ENCODE data around the gene EED.

The EED gene

DNA sequence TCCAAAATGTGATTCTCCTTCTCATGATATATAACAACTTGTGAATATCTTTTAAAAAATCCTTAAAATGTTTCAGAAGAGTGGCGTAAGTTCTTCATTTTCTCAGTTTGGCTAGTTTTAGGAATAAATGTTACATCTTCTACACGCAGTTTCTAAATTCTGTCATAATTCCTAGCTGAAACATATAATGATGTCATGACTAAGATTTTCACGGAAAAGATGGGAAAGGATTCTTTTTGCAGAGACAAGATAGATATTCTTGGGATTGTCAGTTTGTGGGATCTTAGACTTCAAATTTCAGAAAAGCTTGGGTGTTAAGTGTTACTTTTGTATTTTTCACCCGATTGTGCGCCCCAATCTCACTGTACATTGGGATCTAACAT lies 1.7 kb downstream of the EED start:
- peak overlapping the region in 1 of 2 donors; percentile 96 for H3K9ac ChIP-seq (ENCODE audit: low read depth in 1 of 2, low read length in 2 of 2)
- no peaks in the 10 kb centered on the region for H3K36me3 ChIP-seq (ENCODE audit: control insufficient read depth in 1 of 2, insufficient read depth in 2 of 2, low read length in 2 of 2)
- peaks cover 15 to 21% of the 10 kb centered on the region in 2 donors for H3K4me1 ChIP-seq (ENCODE audit: control insufficient read depth in 1 of 2, insufficient read depth in 2 of 2, low read length in 2 of 2)

DNA sequence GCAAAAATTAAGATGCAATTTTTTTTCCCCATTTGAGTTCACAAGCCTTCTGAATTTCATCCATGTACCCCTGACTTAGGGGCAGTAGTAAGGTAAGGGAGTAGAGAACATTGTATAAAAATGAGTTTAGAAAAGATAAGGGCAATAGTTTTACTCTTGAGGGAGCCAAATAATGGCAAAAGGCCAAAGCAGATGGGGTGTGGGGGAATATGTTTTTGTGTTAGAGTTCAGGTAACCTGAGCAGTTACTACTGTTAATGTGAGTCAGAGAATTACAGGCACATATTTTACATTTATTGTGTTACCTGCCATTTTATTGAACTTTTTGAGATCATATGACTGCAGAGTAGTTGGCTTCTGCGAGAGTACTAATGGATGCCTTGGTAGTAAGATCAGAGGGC lies 3.1 kb downstream of the EED start:
- no peak overlapping the region for H3K27ac ChIP-seq (ENCODE audit: low read depth, low read length)
- H3K9ac ChIP-seq (ENCODE audit: low read depth in 1 of 2, low read length in 2 of 2): no peak overlapping the region
- H3K4me3 ChIP-seq (ENCODE audit: low read depth in 1 of 2, low read length in 2 of 2): no peak overlapping the region
- peaks cover 15 to 21% of the 10 kb centered on the region in 2 donors for H3K4me1 ChIP-seq (ENCODE audit: control insufficient read depth in 1 of 2, insufficient read depth in 2 of 2, low read length in 2 of 2)
- H3K27me3 ChIP-seq (ENCODE audit: control insufficient read depth in 1 of 2, insufficient read depth in 2 of 2, low read length in 2 of 2): no peaks in the 10 kb centered on the region
- H3K36me3 ChIP-seq (ENCODE audit: control insufficient read depth in 1 of 2, insufficient read depth in 2 of 2, low read length in 2 of 2): no peaks in the 10 kb centered on the region
- H3K9me3 ChIP-seq (ENCODE audit: control insufficient read depth in 1 of 2, low read length in 2 of 2): no peaks in the 10 kb centered on the region

More for the DNA sequence above, 1.7 kb downstream of the EED start:
- H3K9me3 ChIP-seq (ENCODE audit: control insufficient read depth in 1 of 2, low read length in 2 of 2): no peaks in the 10 kb centered on the region
- H3K27me3 ChIP-seq (ENCODE audit: control insufficient read depth in 1 of 2, insufficient read depth in 2 of 2, low read length in 2 of 2): no peaks in the 10 kb centered on the region
- peak overlapping the region; percentile 94 to 99 for H3K4me3 ChIP-seq (ENCODE audit: low read depth in 1 of 2, low read length in 2 of 2)
- no peak overlapping the region for H3K27ac ChIP-seq (ENCODE audit: low read depth, low read length)

DNA sequence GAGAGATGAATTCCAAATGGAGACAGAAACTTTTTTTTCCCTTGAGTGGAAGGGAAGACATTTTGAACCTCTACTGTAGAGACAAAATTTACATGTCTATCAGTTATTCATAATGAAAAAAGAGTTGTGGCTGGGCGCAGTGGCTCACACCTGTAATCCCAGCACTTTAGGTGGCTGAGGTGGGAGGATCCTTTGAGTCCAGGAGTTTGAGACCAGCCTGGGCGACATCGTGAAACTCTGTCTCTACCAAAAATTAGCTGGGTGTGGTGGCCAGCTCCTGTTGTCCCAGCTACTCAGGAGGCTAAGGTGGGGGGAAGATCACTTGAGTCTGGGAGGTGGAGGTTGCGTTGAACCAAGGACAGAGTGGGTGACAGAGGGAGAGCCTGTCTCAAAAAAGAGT lies 4.1 kb downstream of the EED start:
- Histone ChIP-seq H3K4me3 (ENCODE audit: low read depth in 1 of 2, low read length in 2 of 2) (no peak overlapping the region), H3K36me3 (ENCODE audit: control insufficient read depth in 1 of 2, insufficient read depth in 2 of 2, low read length in 2 of 2) (no peaks in the 10 kb centered on the region), H3K27ac (ENCODE audit: low read depth, low read length) (no peak overlapping the region), H3K9ac (ENCODE audit: low read depth in 1 of 2, low read length in 2 of 2) (no peak overlapping the region), H3K4me1 (ENCODE audit: control insufficient read depth in 1 of 2, insufficient read depth in 2 of 2, low read length in 2 of 2) (peaks cover 13 to 20% of the 10 kb centered on the region in 2 donors), H3K9me3 (ENCODE audit: control insufficient read depth in 1 of 2, low read length in 2 of 2) (no peaks in the 10 kb centered on the region), H3K27me3 (ENCODE audit: control insufficient read depth in 1 of 2, insufficient read depth in 2 of 2, low read length in 2 of 2) (no peaks in the 10 kb centered on the region)

DNA sequence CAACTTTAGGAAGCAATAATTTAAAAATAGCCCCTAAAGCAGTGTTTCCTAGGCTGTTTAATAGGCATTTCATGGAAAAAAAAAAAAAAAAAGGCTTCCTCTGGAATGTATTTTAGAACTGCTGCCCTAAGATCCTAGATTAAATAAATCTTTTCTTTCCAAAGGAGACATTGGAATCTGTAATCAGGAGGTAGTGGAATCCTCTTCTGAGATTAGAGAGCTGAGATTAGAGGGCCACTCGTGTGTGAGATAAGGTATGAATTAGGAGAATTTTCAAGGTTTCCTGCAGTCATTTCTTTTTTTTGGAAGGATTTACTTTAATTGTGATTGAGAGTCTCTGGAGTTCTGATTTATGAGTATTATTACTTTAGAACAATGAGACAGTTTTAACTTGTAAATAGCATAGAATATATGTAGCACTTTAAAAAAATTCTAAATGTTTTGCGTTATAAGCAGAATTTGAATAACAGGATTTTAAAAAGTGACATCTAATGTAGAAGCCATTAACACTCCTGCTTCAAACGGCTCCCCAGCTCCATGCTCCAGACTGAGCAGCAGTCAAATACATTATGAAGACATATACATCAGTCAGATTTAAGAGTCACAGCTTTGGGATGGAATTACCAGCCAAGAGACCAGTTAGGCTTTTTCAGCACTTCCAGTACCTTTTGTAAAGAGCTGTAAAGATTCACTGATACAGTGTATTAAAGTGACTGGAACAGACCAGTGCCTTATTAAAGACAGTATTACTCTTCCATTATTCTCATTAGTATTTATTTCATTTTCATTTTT lies 5.0 kb downstream of the EED start:
- peaks cover 8 to 15% of the 10 kb centered on the region in 2 donors for H3K4me1 ChIP-seq (ENCODE audit: control insufficient read depth in 1 of 2, insufficient read depth in 2 of 2, low read length in 2 of 2)
- no peaks in the 10 kb centered on the region for H3K27me3 ChIP-seq (ENCODE audit: control insufficient read depth in 1 of 2, insufficient read depth in 2 of 2, low read length in 2 of 2)
- H3K9ac ChIP-seq (ENCODE audit: low read depth in 1 of 2, low read length in 2 of 2): no peak overlapping the region
- no peaks in the 10 kb centered on the region for H3K36me3 ChIP-seq (ENCODE audit: control insufficient read depth in 1 of 2, insufficient read depth in 2 of 2, low read length in 2 of 2)
- H3K27ac ChIP-seq (ENCODE audit: low read depth, low read length): no peak overlapping the region
- H3K4me3 ChIP-seq (ENCODE audit: low read depth in 1 of 2, low read length in 2 of 2): no peak overlapping the region
- H3K9me3 ChIP-seq (ENCODE audit: control insufficient read depth in 1 of 2, low read length in 2 of 2): no peaks in the 10 kb centered on the region

DNA sequence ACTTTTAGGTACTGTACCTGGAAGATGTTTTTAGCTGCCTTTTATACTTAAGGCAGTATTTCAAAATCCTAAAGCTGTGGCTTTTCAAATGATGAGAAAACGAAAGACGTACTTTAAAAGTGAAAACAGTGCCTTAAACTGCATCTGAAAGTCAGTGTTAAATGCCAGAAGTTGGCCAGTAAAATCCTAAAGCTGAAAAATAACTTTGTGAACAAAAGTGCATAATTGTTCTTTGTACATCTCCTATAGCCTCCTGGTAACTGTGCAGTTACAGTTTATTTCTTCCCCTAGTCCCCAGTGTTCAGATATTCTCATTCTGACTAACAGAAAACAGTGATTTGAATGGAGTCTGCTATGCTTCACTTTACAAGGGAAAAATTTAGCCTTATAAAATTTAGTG lies 6.8 kb downstream of the EED start:
- Histone ChIP-seq H3K9me3 (ENCODE audit: control insufficient read depth in 1 of 2, low read length in 2 of 2) (no peaks in the 10 kb centered on the region), H3K9ac (ENCODE audit: low read depth in 1 of 2, low read length in 2 of 2) (no peak overlapping the region), H3K27ac (ENCODE audit: low read depth, low read length) (no peak overlapping the region), H3K4me1 (ENCODE audit: control insufficient read depth in 1 of 2, insufficient read depth in 2 of 2, low read length in 2 of 2) (peaks cover 3 to 12% of the 10 kb centered on the region in 2 donors), H3K36me3 (ENCODE audit: control insufficient read depth in 1 of 2, insufficient read depth in 2 of 2, low read length in 2 of 2) (peaks cover 1 to 6% of the 10 kb centered on the region in 2 donors), H3K4me3 (ENCODE audit: low read depth in 1 of 2, low read length in 2 of 2) (no peak overlapping the region), H3K27me3 (ENCODE audit: control insufficient read depth in 1 of 2, insufficient read depth in 2 of 2, low read length in 2 of 2) (no peaks in the 10 kb centered on the region)

DNA sequence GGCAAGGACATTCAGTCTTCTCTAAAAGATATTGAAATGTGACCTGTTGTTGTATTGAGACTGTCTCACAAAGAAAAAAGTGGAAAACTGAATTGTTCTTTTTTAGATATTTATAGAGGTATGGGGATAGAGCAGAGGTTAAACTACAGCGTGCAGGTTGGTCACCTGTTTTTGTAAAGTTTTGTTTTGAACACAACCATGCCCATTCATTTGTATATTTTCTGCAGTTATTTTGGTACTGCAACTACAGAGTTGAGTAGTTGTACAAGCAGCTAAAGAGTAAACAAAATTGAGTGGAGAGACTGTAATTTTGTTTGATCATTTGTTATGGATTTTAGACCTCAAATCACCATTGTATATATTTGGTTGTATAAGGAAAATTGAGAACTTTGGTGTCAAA lies 11.3 kb downstream of the EED start:
- Histone ChIP-seq H3K9me3 (ENCODE audit: control insufficient read depth in 1 of 2, low read length in 2 of 2) (no peaks in the 10 kb centered on the region), H3K27me3 (ENCODE audit: control insufficient read depth in 1 of 2, insufficient read depth in 2 of 2, low read length in 2 of 2) (no peaks in the 10 kb centered on the region), H3K4me3 (ENCODE audit: low read depth in 1 of 2, low read length in 2 of 2) (no peak overlapping the region), H3K4me1 (ENCODE audit: control insufficient read depth in 1 of 2, insufficient read depth in 2 of 2, low read length in 2 of 2) (no peaks in the 10 kb centered on the region), H3K36me3 (ENCODE audit: control insufficient read depth in 1 of 2, insufficient read depth in 2 of 2, low read length in 2 of 2) (peaks cover 15 to 29% of the 10 kb centered on the region in 2 donors), H3K9ac (ENCODE audit: low read depth in 1 of 2, low read length in 2 of 2) (no peak overlapping the region), H3K27ac (ENCODE audit: low read depth, low read length) (no peak overlapping the region)

DNA sequence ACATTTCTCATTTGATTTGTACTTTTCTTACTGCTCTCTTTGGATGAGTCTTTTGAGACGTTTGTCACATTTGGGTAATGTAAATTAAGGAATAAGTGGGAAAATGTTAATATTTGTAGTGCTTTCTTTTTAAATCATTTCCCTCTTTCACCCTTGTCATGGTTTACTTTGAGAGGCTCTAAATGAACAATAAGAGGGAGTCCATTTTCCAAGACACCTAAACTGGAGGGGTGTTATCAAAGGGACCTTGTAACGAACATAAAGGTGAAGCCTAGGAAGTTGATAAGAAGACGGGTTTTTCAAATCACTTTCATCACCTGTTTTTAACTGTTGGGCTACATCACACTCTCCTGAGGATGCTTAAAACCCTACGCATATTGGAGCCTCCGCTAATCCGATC lies 12.1 kb downstream of the EED start:
- H3K4me3 ChIP-seq (ENCODE audit: low read depth in 1 of 2, low read length in 2 of 2): no peak overlapping the region
- H3K9me3 ChIP-seq (ENCODE audit: control insufficient read depth in 1 of 2, low read length in 2 of 2): no peaks in the 10 kb centered on the region
- H3K36me3 ChIP-seq (ENCODE audit: control insufficient read depth in 1 of 2, insufficient read depth in 2 of 2, low read length in 2 of 2): peaks cover 18 to 35% of the 10 kb centered on the region in 2 donors
- no peaks in the 10 kb centered on the region for H3K27me3 ChIP-seq (ENCODE audit: control insufficient read depth in 1 of 2, insufficient read depth in 2 of 2, low read length in 2 of 2)
- no peak overlapping the region for H3K9ac ChIP-seq (ENCODE audit: low read depth in 1 of 2, low read length in 2 of 2)
- no peak overlapping the region for H3K27ac ChIP-seq (ENCODE audit: low read depth, low read length)
- H3K4me1 ChIP-seq (ENCODE audit: control insufficient read depth in 1 of 2, insufficient read depth in 2 of 2, low read length in 2 of 2): no peaks in the 10 kb centered on the region

DNA sequence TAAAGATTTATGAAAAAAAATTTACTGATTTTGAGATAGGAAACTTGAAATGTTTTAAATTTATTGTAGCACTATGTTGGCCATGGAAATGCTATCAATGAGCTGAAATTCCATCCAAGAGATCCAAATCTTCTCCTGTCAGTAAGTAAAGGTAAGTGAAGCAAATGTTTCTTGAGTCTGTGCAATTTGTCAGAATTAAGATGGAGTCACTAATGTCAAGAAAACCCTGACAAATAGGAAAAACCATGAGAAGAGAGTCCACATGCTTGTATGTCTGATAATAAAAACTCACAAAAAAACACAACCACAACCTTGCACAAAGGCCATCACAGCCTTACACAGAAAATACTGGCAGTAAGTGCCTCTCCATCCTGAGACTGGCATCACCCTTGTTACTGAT lies 12.9 kb downstream of the EED start:
- Histone ChIP-seq H3K9me3 (ENCODE audit: control insufficient read depth in 1 of 2, low read length in 2 of 2) (no peaks in the 10 kb centered on the region), H3K36me3 (ENCODE audit: control insufficient read depth in 1 of 2, insufficient read depth in 2 of 2, low read length in 2 of 2) (peaks cover 20 to 44% of the 10 kb centered on the region in 2 donors), H3K4me1 (ENCODE audit: control insufficient read depth in 1 of 2, insufficient read depth in 2 of 2, low read length in 2 of 2) (no peaks in the 10 kb centered on the region), H3K27ac (ENCODE audit: low read depth, low read length) (no peak overlapping the region), H3K4me3 (ENCODE audit: low read depth in 1 of 2, low read length in 2 of 2) (no peak overlapping the region), H3K27me3 (ENCODE audit: control insufficient read depth in 1 of 2, insufficient read depth in 2 of 2, low read length in 2 of 2) (no peaks in the 10 kb centered on the region), H3K9ac (ENCODE audit: low read depth in 1 of 2, low read length in 2 of 2) (no peak overlapping the region)

DNA sequence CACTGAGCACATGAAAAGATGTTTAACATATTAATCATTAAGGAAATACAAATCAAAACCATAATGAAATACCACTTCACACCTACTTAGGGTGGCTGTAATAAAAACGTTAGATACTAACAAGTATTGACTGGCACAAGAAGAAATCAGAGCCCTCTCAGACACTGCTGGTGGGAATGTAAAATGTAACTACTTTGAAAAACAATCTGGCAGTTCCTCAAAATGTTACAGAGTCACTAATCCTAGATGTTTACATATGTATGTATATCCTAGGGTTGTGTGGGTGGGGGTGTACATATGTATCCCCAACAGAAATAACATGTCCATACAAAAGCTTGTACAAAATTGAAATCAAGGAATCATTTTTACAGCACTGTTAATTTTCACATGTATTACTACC lies 15.2 kb downstream of the EED start:
- peaks cover 23 to 64% of the 10 kb centered on the region in 2 donors for H3K36me3 ChIP-seq (ENCODE audit: control insufficient read depth in 1 of 2, insufficient read depth in 2 of 2, low read length in 2 of 2)
- no peak overlapping the region for H3K4me3 ChIP-seq (ENCODE audit: low read depth in 1 of 2, low read length in 2 of 2)
- no peaks in the 10 kb centered on the region for H3K9me3 ChIP-seq (ENCODE audit: control insufficient read depth in 1 of 2, low read length in 2 of 2)
- no peak overlapping the region for H3K27ac ChIP-seq (ENCODE audit: low read depth, low read length)
- H3K27me3 ChIP-seq (ENCODE audit: control insufficient read depth in 1 of 2, insufficient read depth in 2 of 2, low read length in 2 of 2): no peaks in the 10 kb centered on the region
- H3K9ac ChIP-seq (ENCODE audit: low read depth in 1 of 2, low read length in 2 of 2): no peak overlapping the region
- no peaks in the 10 kb centered on the region for H3K4me1 ChIP-seq (ENCODE audit: control insufficient read depth in 1 of 2, insufficient read depth in 2 of 2, low read length in 2 of 2)

DNA sequence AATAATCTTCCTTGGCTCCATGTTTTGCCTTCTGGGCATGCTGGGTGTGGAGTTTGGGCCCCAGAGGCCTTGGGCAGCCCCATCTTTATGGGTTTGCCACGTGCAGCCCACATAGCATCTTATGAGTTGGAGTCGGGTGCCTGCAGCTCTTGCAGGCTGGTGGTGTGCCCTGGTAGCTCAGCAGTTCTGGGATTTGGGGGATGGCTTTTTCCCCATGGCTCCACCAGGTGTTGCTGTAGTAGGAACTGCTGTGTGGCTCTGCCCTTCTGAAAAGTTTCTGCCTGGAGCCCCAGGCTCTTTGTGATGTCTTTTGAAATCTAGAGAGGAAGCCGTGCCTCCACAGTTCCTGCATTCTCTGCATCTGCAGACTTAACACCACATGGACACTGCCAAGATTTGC lies 16.8 kb downstream of the EED start:
- Histone ChIP-seq H3K9me3 (ENCODE audit: control insufficient read depth in 1 of 2, low read length in 2 of 2) (no peaks in the 10 kb centered on the region), H3K4me1 (ENCODE audit: control insufficient read depth in 1 of 2, insufficient read depth in 2 of 2, low read length in 2 of 2) (no peaks in the 10 kb centered on the region), H3K27ac (ENCODE audit: low read depth, low read length) (no peak overlapping the region), H3K27me3 (ENCODE audit: control insufficient read depth in 1 of 2, insufficient read depth in 2 of 2, low read length in 2 of 2) (no peaks in the 10 kb centered on the region), H3K36me3 (ENCODE audit: control insufficient read depth in 1 of 2, insufficient read depth in 2 of 2, low read length in 2 of 2) (peaks cover 22 to 64% of the 10 kb centered on the region in 2 donors), H3K4me3 (ENCODE audit: low read depth in 1 of 2, low read length in 2 of 2) (no peak overlapping the region), H3K9ac (ENCODE audit: low read depth in 1 of 2, low read length in 2 of 2) (no peak overlapping the region)
